H1 (cell line): ENCODE measurements around the gene ATL3.

Experiments
- CEBPB ChIP-seq: IDR thresholded peaks from 2 replicates; pipeline ENCODE4 v1.6.1; 2012; ENCODE audit warnings: low read depth, low read length
- EP300 ChIP-seq, 2 experiments: IDR thresholded peaks; 1 replicate in 1 of 2; 2 replicates in 1 of 2; pipeline ENCODE4 v1.6.1; 2011 to 2012; ENCODE audit warnings: low read depth in 2 of 2, low read length in 2 of 2, mild to moderate bottlenecking in 2 of 2, borderline replicate concordance in 1 of 2, inconsistent platforms in 1 of 2, moderate library complexity in 1 of 2
- SP1 ChIP-seq: IDR thresholded peaks from 2 replicates; pipeline ENCODE4 v1.6.1; 2011; ENCODE audit warnings: low read depth, low read length

- TF ChIP-seq CEBPB (no peak), EP300 (IDR thresholded peaks at IDR 0.05; ENCODE audit: borderline replicate concordance in 1 of 2, low read depth in 2 of 2, low read length in 2 of 2) (no peak), SP1 (no peak)
Observed at GRCh38 chr11:63719001-63719400, 47.8 kb upstream of the ATL3 start.
